B cell (primary cell): ENCODE data around the gene ABHD1. TPM values are rescaled to one million over a fixed set of nuclear protein-coding genes. Genes with fewer than 3 reads are reported as not detected.
A peak's percentile ranks its signal among the peaks of the same experiment; 100 is the strongest.

Source experiments
- ATAC-seq: fragments of 200-7000 bp; cut with Tn5 transposase; one replicate; pipeline ENCODE4 v1.10.0; 2021; ENCODE audit warnings: low read depth, mild to moderate bottlenecking, moderate number of reproducible peaks, moderate library complexity
- CTCF ChIA-PET: fragments of 350-600 bp; sonication (Branson Sonifier 250); formaldehyde crosslinking; loops from one replicate; lab custom pipeline; 2021; ENCODE audit warnings: antibody characterized with exemption, inconsistent platforms; lab: Charles Lee
- POLR2A ChIA-PET: fragments of 350-600 bp; sonication (Branson Sonifier 250); formaldehyde crosslinking; loops from one replicate; lab custom pipeline; 2021; ENCODE audit warnings: antibody characterized with exemption; lab: Charles Lee
- DNase-seq: peaks from one replicate; pipeline ENCODE4 v3.0.0; 2013
- H2AFZ ChIP-seq: 2 replicates; pipeline ENCODE4 v1.6.1; 2012; ENCODE audit warnings: mild to moderate bottlenecking, low read depth, low read length; ENCODE audit not compliant: insufficient read depth, poor library complexity, severe bottlenecking
- H3K27ac ChIP-seq, 2 donors: 1 replicate in 1 of 2; 2 replicates in 1 of 2; pipeline ENCODE4 v1.5.1; 2012 to 2013; ENCODE audit warnings: low read length in 2 of 2, mild to moderate bottlenecking in 2 of 2, moderate library complexity in 1 of 2
- H3K27me3 ChIP-seq, 4 experiments: fragments of 200-600 bp in 1 of 4; sonication (generic) in 1 of 4; replicated peaks in 1 of 4; 1 replicate in 2 of 4; 2 replicates in 2 of 4; pipeline versions ENCODE4 v1.6.1 to v1.7.0; 2013 to 2016; ENCODE audit warnings: low read length in 3 of 4, mild to moderate bottlenecking in 2 of 4, mixed read lengths in 1 of 4, moderate library complexity in 1 of 4; ENCODE audit not compliant: insufficient read depth in 4 of 4, control insufficient read depth in 3 of 4; ENCODE audit errors: control extremely low read depth in 1 of 4
- H3K36me3 ChIP-seq, 2 experiments: replicated peaks in 1 of 2; 1 replicate in 1 of 2; 2 replicates in 1 of 2; pipeline versions ENCODE4 v1.6.1 to v1.7.1; 2013; ENCODE audit warnings: low read length in 1 of 2; ENCODE audit not compliant: insufficient read depth in 2 of 2, control insufficient read depth in 1 of 2; ENCODE audit errors: control extremely low read depth in 1 of 2, extremely low read depth in 1 of 2
- H3K4me1 ChIP-seq, 2 donors: fragments of 200-600 bp in 1 of 2; sonication (generic) in 1 of 2; 1 replicate in 1 of 2; 2 replicates in 1 of 2; pipeline versions ENCODE4 v1.5.1 to v1.6.1; 2013 to 2017; ENCODE audit warnings: low read length in 2 of 2; ENCODE audit not compliant: control insufficient read depth in 2 of 2, insufficient read depth in 2 of 2
- H3K4me2 ChIP-seq: replicated peaks from 2 replicates; pipeline ENCODE3; 2012; ENCODE audit warnings: mild to moderate bottlenecking, low read depth, low read length; ENCODE audit not compliant: poor library complexity, severe bottlenecking
- H3K4me3 ChIP-seq, 5 experiments: fragments of 200-600 bp in 1 of 5; sonication (generic) in 1 of 5; 1 replicate in 3 of 5; 2 replicates in 2 of 5; pipeline versions ENCODE4 v1.5.1 to v1.7.0; 2011 to 2016; ENCODE audit warnings: low read length in 4 of 5, mild to moderate bottlenecking in 4 of 5, low read depth in 2 of 5, control low read depth in 1 of 5, moderate library complexity in 1 of 5; ENCODE audit not compliant: insufficient read depth in 1 of 5; ENCODE audit errors: control extremely low read depth in 1 of 5, extremely low read depth in 1 of 5
- H3K79me2 ChIP-seq: fragments of 200-600 bp; sonication (generic); one replicate; pipeline ENCODE4 v1.6.0; 2016; ENCODE audit warnings: low read length; ENCODE audit not compliant: control insufficient read depth, insufficient read depth
- H3K9ac ChIP-seq: fragments of 200-600 bp; sonication (generic); 2 replicates; pipeline ENCODE4 v1.6.1; 2017; ENCODE audit warnings: mild to moderate bottlenecking, low read length, moderate library complexity
- H3K9me3 ChIP-seq, 3 donors: one replicate each; pipeline versions ENCODE4 v1.6.1 to v1.7.1; 2013; ENCODE audit warnings: low read length in 2 of 3; ENCODE audit not compliant: control insufficient read depth in 2 of 3, insufficient read depth in 1 of 3; ENCODE audit errors: control extremely low read depth in 1 of 3
- H4K20me1 ChIP-seq: 2 replicates; pipeline ENCODE4 v1.6.0; 2012; ENCODE audit warnings: mild to moderate bottlenecking, low read length; ENCODE audit not compliant: insufficient read depth, control insufficient read depth, poor library complexity, severe bottlenecking
- H3K27ac Mint-ChIP-seq: one replicate; pipeline ENCODE4 v1.8.0; 2021; ENCODE audit warnings: mixed read lengths
- H3K27me3 Mint-ChIP-seq: one replicate; pipeline ENCODE4 v1.8.0; 2021; ENCODE audit warnings: mixed read lengths
- H3K4me1 Mint-ChIP-seq: one replicate; pipeline ENCODE4 v1.8.0; 2021; ENCODE audit warnings: mixed read lengths
- H3K4me3 Mint-ChIP-seq: one replicate; pipeline ENCODE4 v1.8.0; 2021; ENCODE audit warnings: mixed read lengths
- H3K9me3 Mint-ChIP-seq: one replicate; pipeline ENCODE4 v1.8.0; 2022; ENCODE audit warnings: mixed read lengths; ENCODE audit not compliant: insufficient read depth
- EZH2 ChIP-seq: IDR thresholded peaks from 2 replicates; pipeline ENCODE4 v1.6.1; 2012; ENCODE audit warnings: borderline replicate concordance, low read depth, mild to moderate bottlenecking, moderate library complexity, low read length; ENCODE audit not compliant: insufficient read depth, poor library complexity, severe bottlenecking
- WGBS: methylation state at CpG from one replicate; pipeline ENCODE4 v1.1.5; 2013; ENCODE audit warnings: missing lambda C conversion rate; ENCODE audit not compliant: insufficient coverage; 5-methylcytosine and 5-hydroxymethylcytosine counted together
- intact Hi-C: fragments of 100-400 bp; cut with micrococcal nuclease; formaldehyde crosslinking; loops from one replicate; pipeline ENCODE4 v1.10.0; 2022
- polyA plus RNA-seq: library from polyadenylated mRNA; depleted of rRNA; stranded (reverse); fragments of >200 nt; gene quantifications from 2 replicates; pipeline ENCODE4 v1.2.3, GENCODE V29; 2012
- total RNA-seq, 2 donors: library from RNA; stranded (reverse); fragments of 120-200 nt in 1 of 2; gene quantifications; 1 replicate in 1 of 2; 2 replicates in 1 of 2; pipeline versions ENCODE4 v1.2.3 to v1.2.4, GENCODE V29; 2013 to 2022
- TF ChIP-seq, protein P1 (sequence below): fragments of 200-600 bp; IDR thresholded peaks from one replicate; pipeline ENCODE4 v1.8.0; 2022; ENCODE audit warnings: antibody characterized with exemption, mild to moderate bottlenecking

The ABHD1 gene
- total and polyA plus RNA-seq, 2 donors (not counting 1 experiment from before 2014, with no cell fraction given), result 1.5 to 2.7 TPM

GRCh38 chr2:27134781-27135477 lies 11.3 kb downstream of the ABHD1 start:
- 54% methylated on average over 28 of the region's 33 CpGs for WGBS

More at GRCh38 chr2:27134781-27135477, 11.3 kb downstream of the ABHD1 start:
- intact Hi-C loops, result loop anchor here (1.0 kb wide), 10 partner anchors 12 to 235 kb away; partner anchors contain the start of genes ABHD1, ATRAID, CAD and EIF2B4
- peaks cover 17 to 25% of the 10 kb centered on the region in 2 donors for H3K4me1 ChIP-seq
- ATAC-seq (no peak), DNase-seq (peak; percentile 27)
- ChIA-PET POLR2A (interaction anchor here (0.6 to 3.4 kb wide), 5 partner anchors 11 to 185 kb away, joined by 3 to 29 read pairs (median 4); partner anchors contain the start of genes ABHD1, ATRAID and SLC5A6), CTCF (interaction anchor here (1.0 to 2.8 kb wide), 4 partner anchors 11 to 172 kb away, joined by 5 to 19 read pairs (median 9); partner anchors contain the start of gene ABHD1)
- Mint-ChIP-seq H3K27me3 (no peaks in the 10 kb centered on the region), H3K27ac (peak overlapping the region; percentile 97), H3K9me3 (no peaks in the 10 kb centered on the region), H3K4me1 (peaks cover 23% of the 10 kb centered on the region), H3K4me3 (peak overlapping the region; percentile 96)
- no peaks in the 10 kb centered on the region for H3K9me3 ChIP-seq
- H4K20me1 ChIP-seq, result peaks cover 5% of the 10 kb centered on the region
- peak overlapping the region; percentile 88 for H3K9ac ChIP-seq
- H3K36me3 ChIP-seq, result peaks cover 0 to 25% of the 10 kb centered on the region in 2 experiments
- peaks cover 12% of the 10 kb centered on the region for H3K79me2 ChIP-seq
- peak overlapping the region in 1 of 2 donors; percentile 39 for H3K27ac ChIP-seq
- H2AFZ ChIP-seq, result peak overlapping the region; percentile 92
- peak overlapping the region in 4 of 5 experiments; percentile 75 to 89 (median 81) for H3K4me3 ChIP-seq
- no peaks in the 10 kb centered on the region for H3K27me3 ChIP-seq
- peak overlapping the region; percentile 93 for H3K4me2 ChIP-seq
- TF ChIP-seq EZH2, result no peak
- TF ChIP-seq, protein P1, sequence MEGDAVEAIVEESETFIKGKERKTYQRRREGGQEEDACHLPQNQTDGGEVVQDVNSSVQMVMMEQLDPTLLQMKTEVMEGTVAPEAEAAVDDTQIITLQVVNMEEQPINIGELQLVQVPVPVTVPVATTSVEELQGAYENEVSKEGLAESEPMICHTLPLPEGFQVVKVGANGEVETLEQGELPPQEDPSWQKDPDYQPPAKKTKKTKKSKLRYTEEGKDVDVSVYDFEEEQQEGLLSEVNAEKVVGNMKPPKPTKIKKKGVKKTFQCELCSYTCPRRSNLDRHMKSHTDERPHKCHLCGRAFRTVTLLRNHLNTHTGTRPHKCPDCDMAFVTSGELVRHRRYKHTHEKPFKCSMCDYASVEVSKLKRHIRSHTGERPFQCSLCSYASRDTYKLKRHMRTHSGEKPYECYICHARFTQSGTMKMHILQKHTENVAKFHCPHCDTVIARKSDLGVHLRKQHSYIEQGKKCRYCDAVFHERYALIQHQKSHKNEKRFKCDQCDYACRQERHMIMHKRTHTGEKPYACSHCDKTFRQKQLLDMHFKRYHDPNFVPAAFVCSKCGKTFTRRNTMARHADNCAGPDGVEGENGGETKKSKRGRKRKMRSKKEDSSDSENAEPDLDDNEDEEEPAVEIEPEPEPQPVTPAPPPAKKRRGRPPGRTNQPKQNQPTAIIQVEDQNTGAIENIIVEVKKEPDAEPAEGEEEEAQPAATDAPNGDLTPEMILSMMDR, result no peak
